Panc1 (cell line): Measurements from ENCODE around the gene IARS1. TPM values are rescaled to one million over a fixed set of nuclear protein-coding genes. Genes with fewer than 3 reads are reported as not detected.
A peak's percentile ranks its signal among the peaks of the same experiment; 100 is the strongest.

ENCODE experiments used
- ATAC-seq: fragments of 200-7000 bp; cut with Tn5 transposase; 2 replicates; pipeline ENCODE4 v1.9.1; 2020; ENCODE audit warnings: mild to moderate bottlenecking, moderate library complexity
- BruUV-seq: library from RNA; stranded (reverse); fragments of 400-500 nt; replicated peaks from 2 replicates; lab custom pipeline; 2021; lab: Mats Ljungman, UMichigan
- CTCF ChIA-PET: fragments of 300-600 bp; sonication (Branson Sonifier 250); formaldehyde crosslinking; loops from one replicate; lab custom pipeline; 2022; ENCODE audit warnings: antibody characterized with exemption; lab: Charles Lee
- POLR2A ChIA-PET: fragments of 300-600 bp; sonication (Branson Sonifier 250); formaldehyde crosslinking; loops from one replicate; lab custom pipeline; 2022; ENCODE audit warnings: antibody characterized with exemption; lab: Charles Lee
- DNase-seq: peaks from one replicate; pipeline ENCODE4 v3.0.0-alpha.2; 2010; ENCODE audit warnings: low read depth, low spot score
- H3K27ac ChIP-seq: 2 replicates; pipeline ENCODE4 v1.5.1; 2011; ENCODE audit warnings: mild to moderate bottlenecking, low read length, inconsistent platforms
- H3K27me3 ChIP-seq: fragments of 200-500 bp; sonication (Bioruptor generic); 2 replicates; pipeline ENCODE4 v1.6.0; 2014; ENCODE audit warnings: low read length, inconsistent platforms; ENCODE audit not compliant: control insufficient read depth, insufficient read depth
- H3K36me3 ChIP-seq: fragments of 200-500 bp; sonication (Bioruptor generic); 2 replicates; pipeline ENCODE4 v1.5.1; 2014; ENCODE audit warnings: inconsistent platforms, mild to moderate bottlenecking, low read length, moderate library complexity; ENCODE audit not compliant: control insufficient read depth, insufficient read depth
- H3K4me1 ChIP-seq: 2 replicates; pipeline ENCODE4 v1.5.1; 2011; ENCODE audit warnings: inconsistent platforms, mild to moderate bottlenecking, low read length, moderate library complexity; ENCODE audit not compliant: control insufficient read depth, insufficient read depth
- H3K4me3 ChIP-seq, 2 experiments: 2 replicates each; pipeline ENCODE4 v1.5.1; 2011 to 2012; ENCODE audit warnings: low read depth in 2 of 2, low read length in 2 of 2, mild to moderate bottlenecking in 2 of 2, inconsistent platforms in 1 of 2, moderate library complexity in 1 of 2
- H3K9me3 ChIP-seq: fragments of 200-500 bp; sonication (Bioruptor generic); 2 replicates; pipeline ENCODE4 v1.5.1; 2014; ENCODE audit warnings: low read depth, mild to moderate bottlenecking, inconsistent platforms, low read length, moderate library complexity; ENCODE audit not compliant: control insufficient read depth, insufficient read depth
- POLR2AphosphoS5 ChIP-seq: IDR thresholded peaks from 2 replicates; pipeline ENCODE4 v1.6.1; 2012; ENCODE audit warnings: mild to moderate bottlenecking, low read depth, low read length, moderate library complexity
- SIN3A ChIP-seq: IDR thresholded peaks from 2 replicates; pipeline ENCODE4 v1.6.1; 2012; ENCODE audit warnings: low read depth, mild to moderate bottlenecking, low read length, moderate library complexity, borderline replicate concordance; ENCODE audit not compliant: insufficient read depth
- TCF7L2 ChIP-seq: IDR thresholded peaks from 2 replicates; pipeline ENCODE4 v1.6.1; 2011; ENCODE audit warnings: mild to moderate bottlenecking, low read depth, low read length, inconsistent platforms
- in situ Hi-C: cut with HindIII; loops from 2 replicates; pipeline ENCODE4 v1.10.0; 2016; ENCODE audit warnings: low sequenced_read_pairs, low pct_unique_long_range_greater_than_20kb
- intact Hi-C: fragments of 100-400 bp; cut with micrococcal nuclease; formaldehyde crosslinking; loops from one replicate; pipeline ENCODE4 v1.10.0; 2022; ENCODE audit not compliant: unreplicated experiment
- total RNA-seq: library from RNA; stranded (reverse); gene quantifications from one replicate; pipeline ENCODE4 v1.2.1, GENCODE V29; 2021; ENCODE audit not compliant: unreplicated experiment
- TF ChIP-seq, protein P1 (sequence below), 2 experiments: IDR thresholded peaks; 2 replicates each; pipeline ENCODE4 v1.6.1; 2011 to 2012; ENCODE audit warnings: low read depth in 2 of 2, control low read depth in 1 of 2, low read length in 1 of 2, mild to moderate bottlenecking in 1 of 2, moderate library complexity in 1 of 2; ENCODE audit not compliant: insufficient read depth in 1 of 2
- TF ChIP-seq, protein P2 (sequence below): fragments of 450-650 bp; IDR thresholded peaks from 2 replicates; pipeline ENCODE4 v1.5.1; 2017; ENCODE audit warnings: mild to moderate bottlenecking

The IARS1 gene
- total RNA-seq, 1 experiment from 2014 or later, result 116 TPM

DNA sequence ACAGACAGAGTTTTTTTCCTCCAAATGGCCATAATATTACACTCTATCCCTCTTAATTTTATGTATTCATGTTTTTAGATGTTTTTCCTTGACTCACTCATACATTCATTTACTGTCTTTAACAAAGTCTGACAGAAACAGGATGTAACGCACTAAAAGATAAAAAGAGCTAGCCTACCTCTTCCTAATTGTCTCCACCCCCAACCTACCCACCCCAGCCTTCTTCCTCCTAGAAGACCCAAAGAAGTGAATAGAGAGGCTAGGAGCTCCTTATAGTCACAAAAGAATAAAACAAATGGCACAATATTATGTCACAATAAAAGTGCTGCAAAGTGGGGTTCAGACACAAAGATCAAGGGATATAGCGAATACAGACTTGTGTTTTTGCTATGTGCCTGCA lies 30.9 kb upstream of the IARS1 start:
- DNase-seq, result no peak
- ChIA-PET POLR2A (no interaction called here), CTCF (no interaction called here)
- peak overlapping the region; percentile 91 to 97 for H3K4me3 ChIP-seq
- intact Hi-C loops, result loop anchor here (10.0 kb wide), 1 partner anchor 120 kb away; no protein-coding TSS in a partner anchor
- H3K4me1 ChIP-seq, result peaks cover 4% of the 10 kb centered on the region; the same call in 1 of the 2 replicates
- TF ChIP-seq, protein P1, sequence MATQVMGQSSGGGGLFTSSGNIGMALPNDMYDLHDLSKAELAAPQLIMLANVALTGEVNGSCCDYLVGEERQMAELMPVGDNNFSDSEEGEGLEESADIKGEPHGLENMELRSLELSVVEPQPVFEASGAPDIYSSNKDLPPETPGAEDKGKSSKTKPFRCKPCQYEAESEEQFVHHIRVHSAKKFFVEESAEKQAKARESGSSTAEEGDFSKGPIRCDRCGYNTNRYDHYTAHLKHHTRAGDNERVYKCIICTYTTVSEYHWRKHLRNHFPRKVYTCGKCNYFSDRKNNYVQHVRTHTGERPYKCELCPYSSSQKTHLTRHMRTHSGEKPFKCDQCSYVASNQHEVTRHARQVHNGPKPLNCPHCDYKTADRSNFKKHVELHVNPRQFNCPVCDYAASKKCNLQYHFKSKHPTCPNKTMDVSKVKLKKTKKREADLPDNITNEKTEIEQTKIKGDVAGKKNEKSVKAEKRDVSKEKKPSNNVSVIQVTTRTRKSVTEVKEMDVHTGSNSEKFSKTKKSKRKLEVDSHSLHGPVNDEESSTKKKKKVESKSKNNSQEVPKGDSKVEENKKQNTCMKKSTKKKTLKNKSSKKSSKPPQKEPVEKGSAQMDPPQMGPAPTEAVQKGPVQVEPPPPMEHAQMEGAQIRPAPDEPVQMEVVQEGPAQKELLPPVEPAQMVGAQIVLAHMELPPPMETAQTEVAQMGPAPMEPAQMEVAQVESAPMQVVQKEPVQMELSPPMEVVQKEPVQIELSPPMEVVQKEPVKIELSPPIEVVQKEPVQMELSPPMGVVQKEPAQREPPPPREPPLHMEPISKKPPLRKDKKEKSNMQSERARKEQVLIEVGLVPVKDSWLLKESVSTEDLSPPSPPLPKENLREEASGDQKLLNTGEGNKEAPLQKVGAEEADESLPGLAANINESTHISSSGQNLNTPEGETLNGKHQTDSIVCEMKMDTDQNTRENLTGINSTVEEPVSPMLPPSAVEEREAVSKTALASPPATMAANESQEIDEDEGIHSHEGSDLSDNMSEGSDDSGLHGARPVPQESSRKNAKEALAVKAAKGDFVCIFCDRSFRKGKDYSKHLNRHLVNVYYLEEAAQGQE (IDR thresholded peaks at IDR 0.05; ENCODE audit: insufficient read depth in 1 of 2, low read depth in 2 of 2, low read length in 1 of 2), result no peak
- no peak for TF ChIP-seq POLR2AphosphoS5
- no peak for TF ChIP-seq SIN3A
- TF ChIP-seq, protein P2, sequence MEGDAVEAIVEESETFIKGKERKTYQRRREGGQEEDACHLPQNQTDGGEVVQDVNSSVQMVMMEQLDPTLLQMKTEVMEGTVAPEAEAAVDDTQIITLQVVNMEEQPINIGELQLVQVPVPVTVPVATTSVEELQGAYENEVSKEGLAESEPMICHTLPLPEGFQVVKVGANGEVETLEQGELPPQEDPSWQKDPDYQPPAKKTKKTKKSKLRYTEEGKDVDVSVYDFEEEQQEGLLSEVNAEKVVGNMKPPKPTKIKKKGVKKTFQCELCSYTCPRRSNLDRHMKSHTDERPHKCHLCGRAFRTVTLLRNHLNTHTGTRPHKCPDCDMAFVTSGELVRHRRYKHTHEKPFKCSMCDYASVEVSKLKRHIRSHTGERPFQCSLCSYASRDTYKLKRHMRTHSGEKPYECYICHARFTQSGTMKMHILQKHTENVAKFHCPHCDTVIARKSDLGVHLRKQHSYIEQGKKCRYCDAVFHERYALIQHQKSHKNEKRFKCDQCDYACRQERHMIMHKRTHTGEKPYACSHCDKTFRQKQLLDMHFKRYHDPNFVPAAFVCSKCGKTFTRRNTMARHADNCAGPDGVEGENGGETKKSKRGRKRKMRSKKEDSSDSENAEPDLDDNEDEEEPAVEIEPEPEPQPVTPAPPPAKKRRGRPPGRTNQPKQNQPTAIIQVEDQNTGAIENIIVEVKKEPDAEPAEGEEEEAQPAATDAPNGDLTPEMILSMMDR, result no peak
- TF ChIP-seq TCF7L2, result no peak
- H3K27ac ChIP-seq, result peak overlapping the region; percentile 99
- BruUV-seq, result no TSS peak
- peaks cover 14% of the 10 kb centered on the region for H3K36me3 ChIP-seq
- in situ Hi-C loops, result no loop called here
- no peaks in the 10 kb centered on the region for H3K9me3 ChIP-seq
- ATAC-seq, result no peak
- H3K27me3 ChIP-seq, result no peaks in the 10 kb centered on the region

DNA sequence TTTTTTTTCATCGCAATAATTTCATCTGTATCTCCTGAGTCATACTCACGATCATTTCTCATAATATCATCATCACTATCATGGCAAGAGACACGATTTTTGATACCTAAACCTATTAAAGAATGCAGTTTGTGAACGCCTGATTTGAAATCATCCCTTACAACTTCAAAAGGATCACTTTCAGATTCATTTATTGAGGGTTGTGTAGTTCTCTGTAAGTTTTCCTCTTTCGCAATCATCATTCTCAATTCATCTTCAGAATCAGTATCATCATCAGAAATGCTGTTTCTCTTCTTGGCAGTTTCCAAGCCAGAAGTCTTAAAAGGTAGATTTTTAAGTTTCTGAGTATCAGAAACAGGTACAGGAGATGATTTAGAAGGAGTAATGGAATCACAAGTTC lies 22.0 kb upstream of the IARS1 start:
- ATAC-seq (no peak), DNase-seq (no peak)
- H3K4me3 ChIP-seq, result no peak overlapping the region
- H3K9me3 ChIP-seq, result no peaks in the 10 kb centered on the region
- BruUV-seq, result no TSS peak
- H3K27ac ChIP-seq, result no peak overlapping the region
- TF ChIP-seq TCF7L2, result no peak
- TF ChIP-seq, protein P1 (IDR thresholded peaks at IDR 0.05; ENCODE audit: insufficient read depth in 1 of 2, low read depth in 2 of 2, low read length in 1 of 2), result no peak
- TF ChIP-seq, protein P2, result no peak
- TF ChIP-seq POLR2AphosphoS5, result no peak
- no peak for TF ChIP-seq SIN3A
- intact Hi-C loops (no loop called here), in situ Hi-C loops (no loop called here)
- H3K36me3 ChIP-seq, result peaks cover 21% of the 10 kb centered on the region
- H3K4me1 ChIP-seq, result no peaks in the 10 kb centered on the region
- CTCF ChIA-PET, result no interaction called here
- H3K27me3 ChIP-seq, result no peaks in the 10 kb centered on the region
- POLR2A ChIA-PET, result no interaction called here
